Fibroblast of skin of right quadriceps (primary cell): ENCODE measurements around the gene SLIT3.

ENCODE experiments used
- DNase-seq: peaks from one replicate; pipeline ENCODE4 v3.0.0-alpha.2; 2013

SLIT3 gene

GRCh38 chr5:168714046-168714445 lies 586.9 kb downstream of the SLIT3 start:
- peak; percentile 59 for DNase-seq

GRCh38 chr5:168713051-168713450 lies 587.9 kb downstream of the SLIT3 start:
- DNase-seq = no peak

- DNase-seq = peak; percentile 99
Measured at GRCh38 chr5:168712280-168712924, 588.5 kb downstream of the SLIT3 start.

GRCh38 chr5:168710706-168711105 lies 590.2 kb downstream of the SLIT3 start:
- DNase-seq = no peak

- DNase-seq = no peak
Measured at GRCh38 chr5:168707716-168708695, 592.9 kb downstream of the SLIT3 start.

- DNase-seq = peak; percentile 54
Measured at GRCh38 chr5:168706655-168707069, 594.3 kb downstream of the SLIT3 start.

GRCh38 chr5:168705321-168705720 lies 595.6 kb downstream of the SLIT3 start:
- DNase-seq = no peak

- no peak for DNase-seq
Measured at GRCh38 chr5:168702511-168702910, 598.4 kb downstream of the SLIT3 start.

GRCh38 chr5:168701641-168702040 lies 599.3 kb downstream of the SLIT3 start:
- no peak for DNase-seq

- no peak for DNase-seq
Measured at GRCh38 chr5:168699002-168699401, 601.9 kb downstream of the SLIT3 start.

- DNase-seq = no peak
Measured at GRCh38 chr5:168697034-168697720, 603.8 kb downstream of the SLIT3 start.

GRCh38 chr5:168696611-168697010 lies 604.3 kb downstream of the SLIT3 start:
- DNase-seq = no peak

GRCh38 chr5:168695301-168695835 lies 605.6 kb downstream of the SLIT3 start:
- DNase-seq = no peak

- no peak for DNase-seq
Measured at GRCh38 chr5:168694289-168694688, 606.6 kb downstream of the SLIT3 start.

GRCh38 chr5:168693883-168694282 lies 607.1 kb downstream of the SLIT3 start:
- no peak for DNase-seq

GRCh38 chr5:168693297-168693696 lies 607.6 kb downstream of the SLIT3 start:
- DNase-seq = no peak

GRCh38 chr5:168691891-168692290 lies 609.0 kb downstream of the SLIT3 start:
- DNase-seq = no peak

- DNase-seq = no peak
Measured at GRCh38 chr5:168689260-168689659, 611.7 kb downstream of the SLIT3 start.

- no peak for DNase-seq
Measured at GRCh38 chr5:168686837-168687236, 614.1 kb downstream of the SLIT3 start.

- no peak for DNase-seq
Measured at GRCh38 chr5:168685566-168685965, 615.4 kb downstream of the SLIT3 start.

- no peak for DNase-seq
Measured at GRCh38 chr5:168683927-168684295, 617.0 kb downstream of the SLIT3 start.

- no peak for DNase-seq
Measured at GRCh38 chr5:168683247-168683926, 617.6 kb downstream of the SLIT3 start.
